Retinal pigment epithelial cell (primary cell): ENCODE results near the gene VSTM2L.

Source experiments
- DNase-seq: peaks from one replicate; pipeline ENCODE4 v3.0.0-alpha.2; 2010; ENCODE audit warnings: low read depth
- H3K4me3 ChIP-seq: 2 replicates; pipeline ENCODE4 v1.5.1; 2011; ENCODE audit warnings: mild to moderate bottlenecking, low read length, control low read depth, moderate library complexity
- CTCF ChIP-seq: conservative IDR thresholded peaks from 2 replicates; pipeline ENCODE4 v1.5.1; 2011; ENCODE audit warnings: low read depth, low read length, control low read depth, inconsistent platforms

VSTM2L gene

DNA sequence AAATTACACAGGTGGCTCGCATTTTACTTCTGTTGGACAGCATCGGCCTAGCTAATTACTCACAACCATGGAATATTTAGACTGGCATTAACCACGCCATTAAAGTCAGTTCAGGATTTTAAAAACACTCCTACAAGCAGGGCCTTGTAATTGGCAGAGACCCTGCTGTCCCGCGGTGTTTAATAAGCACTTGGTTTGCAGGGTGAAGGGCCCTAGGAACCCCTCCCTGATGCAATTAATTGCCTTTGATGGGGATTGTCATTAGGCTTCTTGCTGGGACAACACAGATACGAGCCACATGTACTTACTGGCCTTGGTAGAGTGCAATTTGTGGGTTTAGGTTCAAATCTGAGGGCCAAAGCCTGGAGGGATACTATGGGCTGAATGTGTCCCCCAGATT, 7.8 kb upstream of the VSTM2L start:
- DNase-seq: no peak
- H3K4me3 ChIP-seq: no peak overlapping the region
- no peak for TF ChIP-seq CTCF

GRCh38 chr20:37896932-37897548, 5.9 kb upstream of the VSTM2L start:
- TF ChIP-seq CTCF: peak; percentile 42
- no peak overlapping the region for H3K4me3 ChIP-seq
- DNase-seq: no peak

- no peak for TF ChIP-seq CTCF
- no peak for DNase-seq
- no peak overlapping the region for H3K4me3 ChIP-seq
Observed at GRCh38 chr20:37898233-37899104, 4.5 kb upstream of the VSTM2L start.

- H3K4me3 ChIP-seq: no peak overlapping the region
- peak; percentile 15 for TF ChIP-seq CTCF
- no peak for DNase-seq
Observed at GRCh38 chr20:37899105-37900045, 3.6 kb upstream of the VSTM2L start.

- DNase-seq: no peak
- H3K4me3 ChIP-seq: no peak overlapping the region
- no peak for TF ChIP-seq CTCF
Observed at GRCh38 chr20:37901240-37901639, 1.7 kb upstream of the VSTM2L start.

- TF ChIP-seq CTCF: peak; percentile 61
- no peak for DNase-seq
- peak overlapping the region; percentile 44 for H3K4me3 ChIP-seq
Observed at GRCh38 chr20:37901654-37902503, 1.0 kb upstream of the VSTM2L start.
